Stimulated activated CD4-positive, alpha-beta T cell treated with anti-CD3 and anti-CD28 coated beads, Interleukin-2, amount 100 ng/mL, for 48 hours (primary cell): Measurements from ENCODE around the gene LRP5.

ENCODE experiments used
- DNase-seq, 2 donors: peaks; one replicate each; pipeline ENCODE4 v3.0.0-alpha.2; 2020

LRP5 gene

GRCh38 chr11:68311160-68312116 lies 953 bp upstream of the LRP5 start:
- DNase-seq = no peak

- peak in 1 of 2 donors; percentile 26 for DNase-seq
These were observed 586 bp downstream of the LRP5 start for GRCh38 chr11:68312780-68313573.

- no peak for DNase-seq
These were observed 1.3 kb downstream of the LRP5 start for GRCh38 chr11:68313574-68314202.

GRCh38 chr11:68314203-68315170 lies 2.1 kb downstream of the LRP5 start:
- no peak for DNase-seq

GRCh38 chr11:68315171-68315920 lies 3.0 kb downstream of the LRP5 start:
- DNase-seq = no peak

GRCh38 chr11:68317147-68317785 lies 4.9 kb downstream of the LRP5 start:
- no peak for DNase-seq

GRCh38 chr11:68321293-68322051 lies 9.1 kb downstream of the LRP5 start:
- DNase-seq = no peak

GRCh38 chr11:68322052-68322430 lies 9.7 kb downstream of the LRP5 start:
- DNase-seq = no peak

- DNase-seq = no peak
These were observed 11.8 kb downstream of the LRP5 start for GRCh38 chr11:68324241-68324640.

GRCh38 chr11:68324695-68325094 lies 12.3 kb downstream of the LRP5 start:
- no peak for DNase-seq

- DNase-seq = no peak
These were observed 13.0 kb downstream of the LRP5 start for GRCh38 chr11:68325183-68325906.

GRCh38 chr11:68325907-68326220 lies 13.5 kb downstream of the LRP5 start:
- DNase-seq = no peak

GRCh38 chr11:68326334-68327215 lies 14.2 kb downstream of the LRP5 start:
- DNase-seq = no peak

GRCh38 chr11:68327586-68328370 lies 15.4 kb downstream of the LRP5 start:
- no peak for DNase-seq

GRCh38 chr11:68328374-68329091 lies 16.1 kb downstream of the LRP5 start:
- DNase-seq = no peak

GRCh38 chr11:68329536-68329935 lies 17.1 kb downstream of the LRP5 start:
- DNase-seq = no peak
